Activated CD8-positive, alpha-beta memory T cell treated with anti-CD3 and anti-CD28 coated beads, Interleukin-2, amount 50 U/mL, for 4 hours (primary cell): Measurements from ENCODE around the gene IKZF1.
"Not testable (repeated sequence)": the region's sequence is repeated elsewhere in the genome, so short reads cannot be mapped to it uniquely, and the experiment has no call there.

Experiments used
- DNase-seq: peaks from one replicate; pipeline ENCODE4 v3.0.0-alpha.2; 2020

IKZF1 gene

DNA sequence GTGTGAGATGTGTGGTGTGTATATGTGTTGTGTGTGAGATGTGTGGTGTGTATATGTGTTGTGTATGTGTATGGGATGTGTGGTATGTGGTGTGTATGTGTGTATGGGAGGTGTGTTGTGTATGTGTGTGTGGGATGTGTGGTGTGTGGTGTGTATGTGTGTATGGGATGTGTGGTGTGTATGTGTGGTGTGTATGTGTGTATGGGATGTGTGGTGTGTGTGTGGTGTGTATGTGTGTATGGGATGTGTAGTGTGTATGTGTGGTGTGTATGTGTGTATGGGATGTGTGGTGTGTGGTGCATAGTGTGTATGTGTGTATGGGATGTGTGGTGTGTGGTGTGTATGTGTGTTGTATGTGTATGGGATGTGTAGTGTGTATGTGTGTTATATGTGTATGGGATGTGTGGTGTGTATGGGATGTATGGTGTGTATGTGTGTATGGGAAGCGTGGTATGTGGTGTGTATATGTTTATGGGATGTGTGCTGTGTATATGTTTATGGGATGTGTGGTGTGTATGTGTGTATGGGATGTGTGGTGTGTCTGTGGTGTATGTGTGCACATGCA is 30.8 kb downstream of the IKZF1 start:
- DNase-seq: no peak

DNA sequence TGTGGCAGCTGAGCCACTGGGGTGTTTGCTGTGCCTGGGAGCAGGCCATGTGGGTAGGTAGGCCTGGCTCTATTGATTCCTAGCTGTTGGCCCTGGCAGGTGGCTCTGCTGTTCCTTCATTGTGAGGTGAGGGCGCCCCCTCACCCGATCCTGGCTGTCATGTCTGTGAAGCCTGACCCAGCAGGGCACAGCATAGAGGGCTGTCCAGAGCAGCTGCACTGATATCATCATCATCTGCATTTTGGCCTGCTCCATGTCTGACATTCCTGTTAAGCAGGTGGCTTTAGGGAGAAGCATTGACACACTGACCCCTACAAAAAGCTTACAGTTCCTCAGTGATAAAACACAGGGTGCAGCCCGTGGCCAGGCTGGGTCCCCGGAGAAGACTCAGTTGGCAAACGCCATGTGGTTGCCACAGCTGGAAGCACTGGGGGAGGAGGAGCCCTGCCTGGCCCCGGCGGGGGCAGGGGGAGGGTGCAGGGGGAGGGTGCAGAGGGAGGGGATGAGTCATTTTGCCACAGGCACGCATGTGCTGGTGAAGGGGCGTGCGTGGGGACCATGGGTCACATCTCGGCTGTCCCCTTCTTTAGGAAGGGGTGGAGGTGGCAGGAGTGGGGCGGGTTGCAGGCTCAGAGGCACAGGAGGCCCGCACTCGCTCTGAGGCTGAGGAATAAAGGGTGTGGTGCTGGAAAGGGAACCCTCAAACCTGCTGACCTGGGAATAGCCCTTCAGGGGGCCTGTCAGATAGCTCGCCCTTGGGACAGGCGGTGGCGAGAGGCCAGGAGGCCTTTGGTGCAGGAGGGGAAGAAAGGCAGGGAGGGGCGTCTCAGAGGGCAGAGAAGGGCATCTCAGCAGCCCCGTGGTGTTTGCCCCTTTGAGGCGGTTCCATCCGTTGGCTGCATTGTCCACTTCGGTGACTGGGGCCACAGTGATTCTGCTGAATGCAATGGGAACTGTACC is 31.6 kb downstream of the IKZF1 start:
- DNase-seq: peak; percentile 89

DNA sequence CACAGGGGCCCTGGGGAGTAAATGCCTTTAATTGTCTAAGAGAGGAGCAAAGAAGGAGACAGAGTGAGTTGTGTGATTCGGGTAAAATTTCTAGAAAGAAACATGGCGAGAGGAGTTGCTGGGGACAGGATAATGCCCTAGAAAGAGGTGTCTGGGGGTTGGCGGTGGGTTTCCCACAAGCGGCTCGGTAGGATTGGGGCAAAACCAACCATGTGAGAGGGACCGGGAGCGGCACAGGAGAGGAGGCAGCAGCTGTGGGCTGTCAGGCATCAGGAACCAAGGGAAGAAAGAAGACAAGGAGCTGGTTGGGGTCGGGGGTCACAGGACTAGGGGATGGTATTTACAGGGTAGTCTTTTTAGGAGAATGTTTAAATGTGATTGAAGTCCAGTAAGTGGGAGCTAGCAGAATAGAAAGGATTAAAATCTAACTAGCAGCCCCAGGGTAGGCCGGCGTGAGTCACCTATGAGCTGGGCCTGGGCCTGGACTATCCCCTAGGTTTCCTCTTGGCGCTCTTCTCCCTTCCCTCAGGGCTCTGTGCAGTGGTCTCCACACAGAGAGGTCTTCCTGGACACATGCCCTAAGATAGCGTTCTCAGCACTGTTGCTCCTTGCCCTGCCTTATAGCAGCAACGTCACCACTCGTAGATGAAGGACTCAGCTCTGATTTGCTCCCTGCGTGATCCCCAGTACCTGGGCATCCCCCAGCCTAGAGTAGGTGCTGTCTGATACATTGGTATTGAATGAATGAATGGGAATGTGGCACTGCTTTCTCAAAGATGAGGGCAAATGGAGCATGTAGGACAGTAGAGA is 32.6 kb downstream of the IKZF1 start:
- peak; percentile 36 for DNase-seq

DNA sequence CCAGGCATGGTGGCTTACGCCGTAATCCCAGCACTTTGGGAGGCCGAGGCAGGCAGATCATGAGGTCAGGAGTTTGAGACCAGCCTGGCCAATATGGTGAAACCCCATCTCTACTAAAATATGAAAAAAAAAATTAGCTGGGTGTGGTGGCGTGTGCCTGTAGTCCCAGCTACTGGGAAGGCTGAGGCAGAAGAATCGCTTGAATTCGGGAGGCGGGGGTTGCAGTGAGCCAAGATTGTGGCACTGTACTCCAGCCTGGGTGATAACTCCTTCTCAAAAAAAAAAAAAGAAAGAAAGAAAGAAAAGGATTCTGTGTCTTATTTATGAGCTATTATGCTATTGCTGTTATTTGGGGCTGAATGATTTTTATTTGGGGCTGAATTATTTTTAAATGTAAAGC is 35.0 kb downstream of the IKZF1 start:
- not testable (repeated sequence) for DNase-seq

DNA sequence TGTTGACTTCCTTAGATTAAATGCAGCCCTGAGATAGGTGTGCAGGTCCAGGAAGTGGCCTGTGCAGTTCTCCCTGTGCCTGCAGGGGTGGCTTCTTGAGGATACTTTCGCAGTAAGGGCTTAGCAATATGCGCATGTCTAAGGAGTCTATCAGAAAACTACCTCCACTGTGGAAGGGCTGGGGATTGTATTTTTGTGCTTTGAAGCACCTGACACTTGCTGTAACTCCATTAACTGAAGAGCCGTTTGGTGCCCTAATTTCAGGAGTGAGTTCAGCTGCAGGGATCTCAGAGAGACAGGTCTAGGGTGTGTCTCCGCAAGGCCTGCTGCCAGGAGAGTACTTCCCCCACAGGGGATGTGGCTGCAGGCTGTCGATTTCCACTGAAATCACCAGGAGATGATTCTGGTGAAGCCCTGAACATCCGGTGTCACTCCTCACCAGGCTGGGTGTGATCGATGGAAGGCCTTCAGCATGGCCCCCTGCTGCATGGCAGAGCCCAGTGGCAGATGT is 35.5 kb downstream of the IKZF1 start:
- DNase-seq: no peak

DNA sequence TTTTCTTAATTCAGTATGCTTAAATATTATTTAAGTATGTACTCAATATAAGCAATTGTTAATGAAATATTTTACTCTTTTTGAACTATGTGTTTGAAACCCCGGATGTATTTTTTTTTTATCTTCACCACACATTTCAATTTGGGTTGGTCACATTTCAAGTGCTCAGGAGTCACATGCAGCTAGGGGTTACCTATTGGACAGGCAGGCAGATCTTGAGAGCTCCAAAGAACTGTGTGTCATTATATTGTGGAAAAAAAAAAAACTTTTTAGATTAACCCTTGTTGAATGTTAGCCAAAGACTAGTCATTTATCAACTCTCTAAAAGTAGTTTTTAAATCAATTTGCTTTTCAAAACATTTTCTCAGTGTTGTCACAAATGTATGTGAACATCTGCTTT is 37.2 kb downstream of the IKZF1 start:
- DNase-seq: no peak

DNA sequence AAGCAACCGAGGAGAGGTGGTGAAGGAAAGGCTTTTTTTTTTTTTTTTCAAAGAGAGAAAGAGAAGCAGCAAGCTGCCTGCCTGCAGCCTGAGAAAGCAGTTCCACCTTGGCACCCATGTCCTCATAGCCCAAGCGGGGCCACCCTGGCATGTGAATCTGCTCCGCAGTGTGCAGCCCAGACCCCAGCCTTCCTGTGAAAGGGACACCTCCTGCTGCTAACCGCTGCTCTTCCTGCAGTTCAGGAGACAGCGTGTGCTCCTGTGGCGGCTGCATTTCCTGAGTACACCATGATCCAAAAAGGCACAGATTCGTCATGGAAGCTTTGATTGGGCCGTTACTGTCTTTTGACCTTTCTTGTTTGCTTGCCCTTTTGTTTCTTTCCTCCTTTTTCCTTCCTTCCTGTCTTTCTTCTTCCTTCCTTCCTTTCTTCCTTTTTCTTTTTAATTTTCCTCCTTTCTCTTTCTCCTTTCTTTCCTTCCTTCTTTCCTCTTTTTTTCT is 38.1 kb downstream of the IKZF1 start:
- peak; percentile 54 for DNase-seq

DNA sequence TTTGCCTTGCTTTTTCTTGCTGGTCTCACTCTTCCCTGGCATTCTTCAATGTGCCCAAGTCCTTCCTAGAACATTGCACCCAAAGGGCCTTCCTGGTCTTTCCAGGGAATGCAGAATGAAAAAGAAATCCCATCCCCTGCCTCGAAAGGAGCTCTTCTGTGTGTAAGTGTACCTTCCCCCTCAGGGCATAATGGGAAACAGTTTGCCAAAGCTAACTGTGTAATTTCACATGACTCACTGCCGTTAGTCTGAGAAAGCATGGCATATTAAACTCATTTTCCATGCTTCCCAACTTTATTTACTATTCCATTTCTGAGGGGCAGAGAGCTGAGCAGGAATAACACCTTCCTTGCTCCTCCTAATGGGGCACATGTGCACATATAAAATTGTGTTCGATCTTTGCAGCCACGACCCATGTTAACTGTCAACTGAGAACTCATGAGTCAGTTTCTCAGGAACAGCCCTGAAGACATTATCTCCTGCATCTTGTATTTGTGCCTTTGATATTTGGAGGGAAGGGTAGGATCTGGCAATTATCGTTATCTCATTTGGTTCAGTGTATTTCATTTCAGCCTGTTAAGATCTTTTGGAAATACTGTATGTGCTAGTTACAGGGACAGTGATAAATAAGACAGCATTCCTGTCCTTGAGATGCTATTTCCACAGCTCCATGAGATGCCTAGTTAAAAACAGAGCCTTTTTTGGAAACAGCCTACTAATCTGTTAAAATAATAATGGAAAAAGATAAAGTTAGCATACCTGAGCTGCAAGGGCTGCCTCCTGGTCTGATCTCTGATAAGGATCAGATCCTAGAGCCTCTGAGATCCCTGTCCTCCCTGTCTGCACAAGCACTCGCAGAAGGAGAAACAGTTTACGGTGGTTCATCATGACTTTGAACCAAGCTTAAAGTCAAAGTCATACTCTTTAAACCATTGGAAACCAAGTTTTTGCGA is 42.3 kb downstream of the IKZF1 start:
- no peak for DNase-seq

DNA sequence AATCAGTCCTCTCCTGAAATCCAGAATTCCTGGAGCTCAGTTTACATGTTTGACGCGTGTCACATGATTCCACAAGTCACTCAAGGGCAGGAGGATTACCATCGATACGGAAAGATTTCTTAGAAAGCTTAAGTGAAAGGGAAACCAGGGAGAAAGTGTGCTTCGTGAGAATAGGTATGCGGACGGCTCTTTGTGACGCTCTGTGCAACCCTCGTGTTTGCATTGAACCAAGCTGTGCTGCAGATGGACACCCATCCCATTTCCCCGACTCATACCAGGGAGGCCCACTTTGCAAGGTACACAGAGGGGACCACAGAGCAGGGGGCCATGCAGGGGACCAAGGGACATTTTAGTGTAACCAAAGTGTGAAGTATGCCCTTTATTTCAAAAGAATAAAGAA is 43.2 kb downstream of the IKZF1 start:
- no peak for DNase-seq

DNA sequence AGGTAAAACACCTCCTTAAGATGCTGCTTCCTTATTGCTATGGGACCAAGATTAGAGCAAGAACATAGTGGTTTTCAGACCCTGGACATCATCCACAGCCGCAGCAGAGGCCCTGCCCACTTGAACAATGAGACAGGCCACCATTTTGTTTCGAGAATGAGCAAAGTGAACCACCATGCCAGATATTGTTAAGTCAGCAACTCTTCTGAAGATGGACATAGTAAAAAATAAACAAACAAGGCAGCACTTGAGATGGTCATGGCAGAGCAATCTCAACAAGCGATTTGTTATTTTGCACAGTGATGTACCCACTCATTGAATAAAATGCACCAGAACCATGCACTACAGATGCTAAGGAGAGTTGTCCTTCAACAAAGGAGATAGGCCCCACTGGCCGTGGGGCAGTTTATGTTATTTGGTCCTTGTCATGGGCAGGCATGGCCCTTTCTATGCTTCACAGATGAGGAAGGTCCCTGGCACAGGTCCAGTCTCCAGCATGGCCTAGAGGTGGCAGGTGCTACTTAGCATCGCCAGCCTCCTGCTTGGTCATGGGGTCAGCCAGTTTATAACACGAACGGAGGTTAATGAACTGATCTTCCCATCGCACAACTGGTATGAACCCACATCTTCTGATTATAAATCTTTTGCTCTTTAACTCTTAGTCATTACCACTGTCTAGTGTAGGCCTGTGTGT is 44.1 kb downstream of the IKZF1 start:
- DNase-seq: no peak

DNA sequence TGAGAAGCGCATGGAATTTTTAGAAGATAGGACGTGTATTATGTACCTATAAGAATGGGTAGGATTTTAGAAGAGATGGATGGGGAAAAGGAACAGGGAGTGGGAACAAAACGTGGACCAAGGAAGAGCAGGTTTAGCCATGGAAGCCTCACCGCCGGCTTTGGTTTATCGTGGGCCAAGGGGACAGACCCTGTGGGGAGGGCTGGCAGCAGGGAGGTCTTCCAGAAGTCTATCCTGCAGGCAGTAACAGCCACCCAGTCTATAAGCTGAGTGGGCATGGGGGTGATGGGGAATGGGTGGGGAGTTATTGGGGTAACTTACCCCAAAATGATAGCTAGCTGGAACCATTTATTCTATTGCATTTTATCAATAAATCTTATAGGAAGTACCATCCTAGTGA is 44.9 kb downstream of the IKZF1 start:
- DNase-seq: no peak

DNA sequence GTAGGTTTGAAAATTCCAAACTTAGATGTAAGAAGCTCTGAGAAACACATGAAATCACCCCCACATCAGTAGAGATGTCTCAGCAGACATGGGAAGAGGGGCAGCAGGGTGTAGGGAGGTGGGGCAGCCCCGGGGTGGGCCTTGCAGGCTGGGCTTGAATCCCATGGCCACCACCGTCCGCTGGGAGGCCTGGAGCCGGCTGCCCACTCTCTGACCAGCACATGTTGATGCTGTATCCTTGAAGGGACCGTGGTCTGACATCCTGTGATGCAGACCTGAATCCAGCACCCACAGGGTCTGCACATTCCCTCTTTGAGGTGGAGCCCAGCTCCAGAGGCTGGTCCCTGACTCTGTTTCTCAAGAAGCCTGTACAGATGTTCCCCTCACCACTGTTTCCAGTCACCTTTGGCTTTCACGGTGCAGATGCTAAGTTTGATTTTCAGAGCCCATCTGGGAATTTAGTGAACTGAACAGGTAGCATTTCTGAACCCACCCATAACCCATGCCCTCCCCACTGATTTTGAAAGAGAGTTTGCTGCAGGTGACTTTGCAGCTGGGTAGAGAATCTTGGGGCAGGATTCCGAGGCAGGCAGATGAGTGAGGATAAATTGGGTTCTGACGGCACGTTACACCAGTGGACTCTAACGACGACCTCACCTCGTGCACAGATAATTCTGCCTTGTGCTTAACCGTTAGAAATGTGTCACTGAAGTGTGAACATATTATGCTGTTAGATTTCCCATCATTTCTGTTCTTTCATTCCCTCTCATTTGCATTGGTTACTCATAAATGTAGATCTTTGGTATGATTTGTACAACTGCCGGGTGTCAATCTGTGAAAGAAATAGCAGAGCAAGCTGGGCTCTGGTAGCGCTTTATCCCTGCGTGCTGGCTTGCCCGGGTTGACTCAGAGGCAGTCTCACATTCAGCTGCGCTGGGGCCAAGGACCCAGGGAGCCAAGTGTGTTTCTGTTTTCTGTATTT is 45.7 kb downstream of the IKZF1 start:
- peak; percentile 76 for DNase-seq

DNA sequence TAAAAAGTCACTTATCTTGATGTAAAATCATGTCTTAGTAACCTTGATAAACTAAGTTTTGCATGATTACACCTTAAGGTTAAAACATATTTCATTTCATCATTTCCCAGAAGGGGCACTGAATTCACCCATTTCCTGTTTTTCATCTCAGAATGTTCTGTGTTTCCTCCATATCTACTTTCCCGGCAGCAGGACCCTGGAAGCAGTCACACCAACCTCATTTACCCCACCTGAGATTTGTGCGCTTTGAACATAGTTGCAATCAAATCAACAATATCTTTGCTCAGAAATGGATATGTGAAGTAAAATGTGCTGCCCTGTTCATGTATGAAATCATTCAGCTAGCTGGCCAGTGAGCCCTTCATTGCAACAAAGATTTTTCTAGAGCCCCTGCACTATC is 46.8 kb downstream of the IKZF1 start:
- DNase-seq: no peak

DNA sequence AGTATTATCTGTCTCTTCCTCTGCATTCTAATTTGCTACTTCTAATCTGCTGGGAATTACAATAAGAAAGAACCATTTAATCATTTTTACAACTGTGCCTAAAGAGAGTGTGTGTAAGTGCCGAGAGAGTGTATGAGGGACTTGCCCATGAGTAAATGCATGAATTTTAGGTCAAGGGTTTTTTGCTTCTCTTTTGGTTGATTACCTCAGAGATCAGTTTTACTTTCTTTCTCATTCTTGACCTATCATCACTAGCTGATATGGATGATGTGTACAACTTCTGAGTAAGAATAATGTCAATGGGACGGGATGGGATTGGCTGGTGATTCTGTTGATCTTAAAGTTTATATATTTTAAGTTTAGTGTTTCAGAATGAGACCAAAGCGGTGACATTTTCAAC is 47.8 kb downstream of the IKZF1 start:
- no peak for DNase-seq

DNA sequence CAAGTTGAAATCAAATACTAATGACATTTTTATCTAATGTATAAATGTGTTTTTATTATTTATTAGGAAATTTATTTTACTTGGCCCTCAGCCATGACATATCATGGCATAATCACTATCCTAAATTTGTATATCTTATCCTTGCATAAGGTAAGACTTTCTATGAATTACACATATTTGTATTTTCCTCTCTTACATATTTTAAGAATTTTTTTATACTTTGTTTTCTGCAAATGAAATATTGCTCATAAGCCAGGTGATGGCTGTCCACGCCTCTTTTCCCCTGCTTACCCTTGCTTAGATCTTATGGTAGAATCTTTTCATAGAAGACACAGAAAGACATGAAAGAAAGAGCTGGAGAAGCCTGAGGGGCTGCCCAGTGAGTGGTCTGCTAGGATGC is 48.2 kb downstream of the IKZF1 start:
- no peak for DNase-seq

DNA sequence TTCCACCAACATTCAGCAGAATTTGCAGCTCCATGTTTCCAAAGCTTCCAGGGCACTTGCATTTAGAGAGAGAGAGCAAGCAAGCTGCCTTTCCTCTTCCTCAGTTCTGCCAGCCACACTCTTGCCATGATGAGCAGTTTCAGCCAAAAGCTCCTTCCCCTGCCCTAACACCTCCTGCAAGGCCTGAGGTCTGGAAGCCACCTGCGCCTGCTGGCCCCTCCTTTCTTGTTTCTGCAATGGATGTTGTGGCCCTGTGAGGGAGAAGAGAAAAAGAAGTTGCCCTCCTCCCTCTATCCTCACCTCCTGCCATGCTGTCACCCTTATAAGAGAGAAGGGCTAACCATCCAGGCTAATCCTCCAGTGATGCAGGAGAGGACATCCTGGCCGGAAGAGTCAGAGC is 48.7 kb downstream of the IKZF1 start:
- no peak for DNase-seq

DNA sequence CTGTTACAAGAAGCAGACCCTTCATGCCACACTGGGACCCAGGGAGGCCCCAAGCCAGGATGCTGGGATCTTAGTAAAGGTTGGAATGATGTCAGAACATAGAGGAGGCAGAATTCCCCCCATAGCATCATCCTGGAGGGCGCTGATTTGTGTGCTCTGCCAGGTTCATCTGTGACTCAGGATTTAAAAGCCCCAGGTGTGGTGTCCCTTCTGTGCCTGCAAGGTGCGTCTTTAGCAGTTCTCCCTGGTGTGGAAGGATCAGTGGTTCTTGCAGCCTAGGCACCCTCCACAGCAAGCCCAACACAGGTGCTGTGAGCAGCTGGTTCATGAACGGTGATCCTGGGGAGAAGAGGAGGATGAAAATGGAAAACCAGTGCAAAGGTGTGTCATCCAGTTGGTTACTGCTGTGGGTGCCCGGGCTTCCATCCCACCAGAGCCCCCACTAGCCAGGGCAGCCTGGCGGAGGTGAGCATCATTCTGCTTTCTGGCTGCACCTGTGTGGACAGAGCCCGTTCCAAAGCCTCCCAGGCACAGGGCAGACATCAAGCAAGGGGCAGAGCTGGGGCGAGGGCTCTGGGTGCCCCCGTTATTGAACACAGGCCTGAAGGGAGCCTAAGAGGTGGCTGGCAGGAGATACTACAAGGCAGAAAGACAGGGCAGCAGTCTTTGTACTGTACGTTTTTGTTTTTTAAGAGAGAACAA is 49.5 kb downstream of the IKZF1 start:
- no peak for DNase-seq

DNA sequence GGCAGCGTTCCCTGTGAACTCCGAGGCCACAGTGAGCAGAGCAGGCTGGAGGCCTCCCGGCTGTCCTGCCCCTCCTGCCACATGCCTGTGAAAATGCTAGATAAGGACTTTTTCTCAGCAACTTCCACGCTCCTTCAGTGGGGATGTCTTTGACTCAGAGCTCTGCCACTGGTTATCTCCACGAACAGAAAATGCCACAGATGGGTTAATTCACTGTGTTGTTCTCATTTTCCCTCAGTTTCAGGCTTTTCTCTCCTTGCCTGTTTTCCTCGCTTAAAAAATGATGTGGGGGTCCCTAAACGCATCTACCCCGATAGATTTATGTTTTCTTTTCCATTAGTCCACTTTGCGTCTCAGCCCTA is 51.3 kb downstream of the IKZF1 start:
- DNase-seq: no peak

DNA sequence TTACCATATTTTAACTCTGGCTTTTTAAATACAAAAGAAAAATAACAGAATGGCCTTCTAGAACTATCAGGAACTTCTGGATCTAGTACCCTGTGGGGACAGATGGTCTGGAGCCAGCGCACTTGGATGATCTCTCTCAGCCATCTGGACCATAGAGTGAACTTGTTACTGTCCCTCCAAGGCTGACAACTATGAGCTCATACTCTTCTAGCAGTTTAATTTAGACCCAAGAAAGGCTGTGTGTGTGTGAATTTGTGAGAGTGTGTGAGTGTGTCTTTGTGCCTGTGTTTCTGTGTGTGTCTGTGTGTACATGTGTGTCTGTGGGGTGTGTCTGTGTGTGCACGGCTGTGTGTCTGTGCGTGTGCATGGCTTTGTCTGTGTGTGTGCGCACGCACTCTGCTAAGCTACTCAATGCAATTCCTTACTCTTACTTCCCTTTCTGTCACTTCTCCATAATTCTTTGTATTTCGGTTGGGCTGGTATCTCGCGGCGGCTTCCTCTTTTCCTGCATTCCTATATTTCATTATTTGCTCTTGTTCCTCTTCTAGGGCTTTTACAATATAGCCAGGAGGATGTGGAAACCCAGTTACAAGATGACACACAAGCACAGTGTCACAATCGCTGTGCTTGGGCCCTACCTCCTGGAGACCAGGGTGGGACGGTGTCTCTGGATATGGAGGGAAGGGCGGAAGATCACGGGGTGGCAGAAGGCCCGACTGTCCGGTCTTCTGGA is 51.9 kb downstream of the IKZF1 start:
- no peak for DNase-seq
